Ascending aorta (tissue), 2 donors: ENCODE results near the gene STRN3. TPM values are rescaled to one million over a fixed set of nuclear protein-coding genes. Genes with fewer than 3 reads are reported as not detected.
"Not testable (repeated sequence)": the region's sequence is repeated elsewhere in the genome, so short reads cannot be mapped to it uniquely, and the experiment has no call there.

ENCODE experiments used
- DNase-seq, 2 donors: peaks; one replicate each; pipeline ENCODE4 v3.0.0-alpha.2; 2019; ENCODE audit warnings: low spot score in 2 of 2
- H3K27ac ChIP-seq, 2 donors: fragments of 200-600 bp; sonication (generic); one replicate each; pipeline ENCODE4 v1.5.1; 2016 to 2017; ENCODE audit warnings: mild to moderate bottlenecking in 1 of 2
- H3K27me3 ChIP-seq: fragments of 200-600 bp; sonication (generic); one replicate; pipeline ENCODE4 v1.5.1; 2017
- H3K36me3 ChIP-seq, 2 donors: fragments of 200-600 bp; sonication (generic); one replicate each; pipeline ENCODE4 v1.5.1; 2016
- H3K4me1 ChIP-seq, 2 donors: fragments of 200-600 bp; sonication (generic); one replicate each; pipeline ENCODE4 v1.5.1; 2016 to 2017; ENCODE audit warnings: mild to moderate bottlenecking in 1 of 2
- H3K4me3 ChIP-seq, 2 donors: fragments of 200-600 bp; sonication (generic); one replicate each; pipeline ENCODE4 v1.5.1; 2016 to 2017; ENCODE audit warnings: mild to moderate bottlenecking in 1 of 2
- H3K9me3 ChIP-seq, 2 donors: fragments of 200-600 bp; sonication (generic); one replicate each; pipeline ENCODE4 v1.5.1; 2016
- intact Hi-C: fragments of 100-400 bp; cut with DNase I; formaldehyde crosslinking; loops from one replicate; pipeline ENCODE4 v1.15.1; 2023
- total RNA-seq: library from RNA; depleted of rRNA; stranded (reverse); fragments of >200 nt; gene quantifications from one replicate; pipeline ENCODE4 v1.1.0, GENCODE V29; 2016
- TF ChIP-seq, protein P1 (sequence below), 3 experiments: fragments of 200-600 bp in 2 of 3; fragments of 450-650 bp in 1 of 3; sonication (generic) in 2 of 3; IDR thresholded peaks; one replicate each; pipeline ENCODE4 v1.5.1; 2016 to 2019; ENCODE audit warnings: antibody characterized with exemption in 3 of 3, mild to moderate bottlenecking in 1 of 3, moderate library complexity in 1 of 3

Gene STRN3
- total RNA-seq, 1 donor from 2014 or later = 38.5 TPM

DNA sequence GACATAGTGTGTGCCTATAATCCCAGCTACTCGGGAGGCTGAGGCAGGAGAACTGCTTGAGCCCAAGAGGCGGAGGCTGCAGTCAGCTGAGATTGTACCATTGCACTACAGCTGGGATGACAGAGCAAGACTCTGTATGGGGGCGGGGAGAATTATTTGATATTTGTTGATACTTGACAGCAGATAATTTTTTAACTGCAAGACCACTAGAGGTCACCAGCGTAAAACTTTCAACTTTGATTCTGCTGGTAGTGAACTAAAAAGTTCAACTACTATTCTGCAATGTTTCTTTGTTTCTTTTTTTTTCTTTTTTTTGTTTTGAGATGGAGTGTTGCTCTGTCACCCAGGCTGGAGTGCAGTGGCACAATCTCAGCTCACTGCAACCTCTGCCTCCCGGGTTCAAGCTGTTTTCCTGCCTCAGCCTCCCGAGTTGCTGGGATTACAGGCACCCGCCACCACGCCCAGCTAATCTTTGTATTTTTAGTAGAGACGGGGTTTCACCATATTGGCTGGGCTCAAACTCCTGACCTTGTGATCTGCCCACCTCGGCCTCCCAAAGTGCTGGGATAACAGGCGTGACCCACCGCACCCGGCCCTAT, 46.0 kb downstream of the STRN3 start:
- H3K9me3 ChIP-seq, DNase-seq, H3K4me3 ChIP-seq, H3K27ac ChIP-seq, H3K36me3 ChIP-seq, H3K27me3 ChIP-seq: not testable (repeated sequence)
- H3K4me1 ChIP-seq = peaks cover 0 to 15% of the 10 kb centered on the region in 2 donors
- intact Hi-C loops = loop anchor here (2.0 kb wide), 1 partner anchor 101 kb away; no protein-coding TSS in a partner anchor
- TF ChIP-seq, protein P1, sequence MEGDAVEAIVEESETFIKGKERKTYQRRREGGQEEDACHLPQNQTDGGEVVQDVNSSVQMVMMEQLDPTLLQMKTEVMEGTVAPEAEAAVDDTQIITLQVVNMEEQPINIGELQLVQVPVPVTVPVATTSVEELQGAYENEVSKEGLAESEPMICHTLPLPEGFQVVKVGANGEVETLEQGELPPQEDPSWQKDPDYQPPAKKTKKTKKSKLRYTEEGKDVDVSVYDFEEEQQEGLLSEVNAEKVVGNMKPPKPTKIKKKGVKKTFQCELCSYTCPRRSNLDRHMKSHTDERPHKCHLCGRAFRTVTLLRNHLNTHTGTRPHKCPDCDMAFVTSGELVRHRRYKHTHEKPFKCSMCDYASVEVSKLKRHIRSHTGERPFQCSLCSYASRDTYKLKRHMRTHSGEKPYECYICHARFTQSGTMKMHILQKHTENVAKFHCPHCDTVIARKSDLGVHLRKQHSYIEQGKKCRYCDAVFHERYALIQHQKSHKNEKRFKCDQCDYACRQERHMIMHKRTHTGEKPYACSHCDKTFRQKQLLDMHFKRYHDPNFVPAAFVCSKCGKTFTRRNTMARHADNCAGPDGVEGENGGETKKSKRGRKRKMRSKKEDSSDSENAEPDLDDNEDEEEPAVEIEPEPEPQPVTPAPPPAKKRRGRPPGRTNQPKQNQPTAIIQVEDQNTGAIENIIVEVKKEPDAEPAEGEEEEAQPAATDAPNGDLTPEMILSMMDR (IDR thresholded peaks at IDR 0.05) = peak; percentile 31 to 63 (median 54)

DNA sequence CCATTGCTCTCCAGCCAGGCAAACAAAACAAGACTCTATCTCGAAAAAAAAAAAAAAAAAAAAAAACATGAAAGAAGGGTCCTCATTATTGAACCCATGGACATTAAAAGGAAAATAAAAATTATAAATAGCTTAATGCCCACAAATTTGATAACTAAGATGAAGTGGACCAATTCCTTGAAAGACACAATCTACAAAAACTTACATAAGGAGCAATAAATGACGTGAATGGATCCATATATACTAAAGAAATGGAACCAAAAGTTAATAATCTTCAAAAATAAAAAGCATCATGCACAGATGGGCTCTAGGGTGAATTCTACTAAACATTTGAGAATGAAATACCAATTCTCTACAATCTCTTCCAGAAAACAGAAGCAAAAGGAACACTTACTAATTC, 48.4 kb downstream of the STRN3 start:
- no peak overlapping the region for H3K4me3 ChIP-seq
- intact Hi-C loops = no loop called here
- TF ChIP-seq, protein P1 (IDR thresholded peaks at IDR 0.05) = no peak
- no peaks in the 10 kb centered on the region for H3K9me3 ChIP-seq
- no peaks in the 10 kb centered on the region for H3K27me3 ChIP-seq
- no peaks in the 10 kb centered on the region for H3K36me3 ChIP-seq
- H3K27ac ChIP-seq = no peak overlapping the region
- H3K4me1 ChIP-seq = peaks cover 0 to 22% of the 10 kb centered on the region in 2 donors
- no peak for DNase-seq

DNA sequence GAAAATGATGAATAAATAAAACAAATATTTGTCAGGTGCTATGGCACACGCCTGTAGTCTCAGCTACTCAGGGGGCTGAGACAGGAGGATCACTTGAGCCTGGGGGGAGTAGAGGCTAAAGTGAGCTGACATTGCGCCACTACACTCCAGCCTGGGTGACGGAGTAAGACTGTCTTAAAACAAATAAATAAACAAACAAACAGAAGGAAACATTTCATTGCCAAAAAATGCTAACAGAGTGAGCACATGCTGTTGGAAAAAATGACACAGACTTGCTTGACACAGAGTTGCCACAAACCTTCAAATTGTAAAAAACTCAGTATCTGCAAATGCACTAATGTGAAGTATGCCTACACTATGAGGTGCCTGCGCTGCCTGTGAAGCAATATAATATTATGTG, 51.6 kb downstream of the STRN3 start:
- no peak for DNase-seq
- TF ChIP-seq, protein P1 (IDR thresholded peaks at IDR 0.05) = no peak
- intact Hi-C loops = no loop called here
- Histone ChIP-seq H3K9me3 (no peaks in the 10 kb centered on the region), H3K27me3 (no peaks in the 10 kb centered on the region), H3K27ac (no peak overlapping the region), H3K36me3 (no peaks in the 10 kb centered on the region), H3K4me1 (peaks cover 0 to 9% of the 10 kb centered on the region in 2 donors), H3K4me3 (no peak overlapping the region)

DNA sequence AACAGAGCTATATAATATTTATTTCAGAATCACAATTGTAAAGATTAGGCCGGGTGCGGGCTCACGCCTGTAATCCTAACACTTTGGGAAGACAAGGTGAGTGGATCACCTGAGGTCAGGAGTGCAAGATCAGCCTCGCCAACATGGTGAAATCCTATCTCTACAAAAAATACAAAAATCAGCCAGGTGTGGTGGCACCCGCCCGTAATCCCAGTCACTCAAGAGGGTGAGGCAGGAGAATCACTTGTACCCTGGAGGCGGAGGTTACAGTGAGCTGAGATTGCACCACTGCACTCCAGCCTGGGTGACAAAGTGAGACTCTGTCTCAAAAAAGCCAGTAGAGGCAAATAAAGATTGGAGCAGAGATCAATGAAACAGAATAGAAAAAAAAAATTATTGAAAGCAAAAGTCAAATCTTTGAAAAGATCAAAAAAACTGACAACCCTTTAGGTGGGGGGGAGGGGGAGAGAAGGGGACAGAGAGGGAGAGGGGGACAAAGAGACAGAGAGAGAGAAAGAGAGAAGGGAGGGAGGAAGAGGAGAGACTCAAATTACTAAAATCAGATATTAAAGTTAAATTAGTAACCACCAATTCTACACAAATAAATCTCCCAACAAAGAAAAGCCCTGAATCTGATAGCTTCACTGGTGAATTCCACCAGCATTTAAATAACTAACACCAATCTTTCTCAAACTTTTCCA, 53.1 kb downstream of the STRN3 start:
- TF ChIP-seq, protein P1 (IDR thresholded peaks at IDR 0.05) = no peak
- no peaks in the 10 kb centered on the region for H3K9me3 ChIP-seq
- DNase-seq = no peak
- H3K27ac ChIP-seq = no peak overlapping the region
- H3K27me3 ChIP-seq = no peaks in the 10 kb centered on the region
- H3K4me3 ChIP-seq = no peak overlapping the region
- H3K4me1 ChIP-seq = peaks cover 0 to 9% of the 10 kb centered on the region in 2 donors
- intact Hi-C loops = no loop called here
- no peaks in the 10 kb centered on the region for H3K36me3 ChIP-seq

DNA sequence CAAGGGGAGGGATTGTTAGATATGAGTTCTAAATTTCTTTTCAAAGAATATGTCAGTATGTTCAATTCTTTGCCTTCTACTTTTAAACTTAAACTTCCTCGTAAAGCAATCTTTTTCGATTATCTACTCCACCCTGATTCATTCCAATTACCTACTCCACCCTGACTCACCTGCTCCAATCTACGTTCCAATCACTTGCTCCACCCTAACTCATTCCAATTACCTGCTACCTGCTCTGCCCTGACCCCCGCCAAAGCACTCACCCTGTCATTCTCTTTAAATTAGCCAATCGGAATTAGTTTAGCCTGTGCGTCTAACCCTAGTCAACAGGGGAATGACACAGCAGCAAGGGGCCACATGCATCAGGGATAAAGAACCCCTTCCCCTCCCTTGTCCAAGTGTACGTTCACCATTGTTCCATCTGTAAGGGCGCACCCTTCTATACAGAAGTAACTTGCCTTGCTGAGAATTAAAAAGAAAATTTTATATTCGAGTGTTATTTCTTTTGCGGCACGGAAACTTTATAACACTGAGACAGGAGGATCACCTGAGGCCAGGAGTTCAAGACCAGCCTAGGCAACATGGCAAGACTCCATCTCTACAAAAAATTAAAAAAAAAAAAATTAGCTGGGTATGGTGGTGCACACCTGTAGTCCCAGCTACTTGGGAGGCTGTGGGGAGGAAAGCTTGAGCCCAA, 54.0 kb downstream of the STRN3 start:
- DNase-seq, H3K9me3 ChIP-seq, H3K4me1 ChIP-seq, H3K4me3 ChIP-seq, intact Hi-C loops, H3K27me3 ChIP-seq, H3K36me3 ChIP-seq, H3K27ac ChIP-seq: not testable (repeated sequence)

DNA sequence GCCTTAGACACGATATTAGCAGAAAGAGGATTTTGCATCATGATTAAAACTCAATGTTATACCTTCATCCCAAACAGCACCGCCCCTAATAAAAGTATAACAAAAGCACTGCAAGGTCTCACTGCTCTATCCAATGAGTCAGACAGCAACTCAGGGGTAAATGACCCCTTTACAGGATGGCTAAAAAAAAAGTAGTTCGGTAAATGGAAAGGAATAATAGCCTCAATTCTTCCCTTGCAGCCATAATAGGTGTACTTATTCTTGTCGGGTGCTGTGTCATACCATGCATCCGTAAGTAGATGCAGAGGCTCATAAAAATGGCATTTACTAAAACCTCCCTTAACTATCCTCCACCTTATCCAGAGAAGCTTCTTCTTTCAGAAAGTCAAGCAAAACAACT, 54.6 kb downstream of the STRN3 start:
- intact Hi-C loops = no loop called here
- TF ChIP-seq, protein P1 (IDR thresholded peaks at IDR 0.05) = no peak
- Histone ChIP-seq H3K36me3 (peaks cover 0 to 2% of the 10 kb centered on the region in 2 donors), H3K4me1 (peaks cover 0 to 9% of the 10 kb centered on the region in 2 donors), H3K4me3 (no peak overlapping the region), H3K9me3 (peaks cover 0 to under 1% of the 10 kb centered on the region in 2 donors), H3K27ac (no peak overlapping the region), H3K27me3 (no peaks in the 10 kb centered on the region)
- DNase-seq = no peak

DNA sequence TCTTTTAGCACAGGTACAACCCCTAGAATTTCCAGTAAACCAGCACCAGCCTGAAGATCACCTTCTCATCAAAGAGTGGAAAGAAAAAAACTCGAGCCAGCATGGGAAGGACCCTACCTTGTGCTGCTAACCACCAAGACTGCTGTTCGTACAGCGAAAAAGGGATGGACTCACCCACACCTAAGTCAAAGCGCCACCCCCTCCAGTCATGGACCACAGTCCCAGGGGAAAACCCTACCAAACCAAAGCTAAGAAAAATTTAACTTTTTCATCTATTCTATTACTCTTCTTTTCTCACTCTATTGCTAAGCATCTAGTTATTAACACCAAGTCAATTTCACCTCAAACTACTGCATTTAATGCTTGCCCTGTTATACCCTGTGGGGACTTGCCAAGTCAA, 56.4 kb downstream of the STRN3 start:
- H3K4me3 ChIP-seq, intact Hi-C loops, H3K4me1 ChIP-seq: not testable (repeated sequence)

DNA sequence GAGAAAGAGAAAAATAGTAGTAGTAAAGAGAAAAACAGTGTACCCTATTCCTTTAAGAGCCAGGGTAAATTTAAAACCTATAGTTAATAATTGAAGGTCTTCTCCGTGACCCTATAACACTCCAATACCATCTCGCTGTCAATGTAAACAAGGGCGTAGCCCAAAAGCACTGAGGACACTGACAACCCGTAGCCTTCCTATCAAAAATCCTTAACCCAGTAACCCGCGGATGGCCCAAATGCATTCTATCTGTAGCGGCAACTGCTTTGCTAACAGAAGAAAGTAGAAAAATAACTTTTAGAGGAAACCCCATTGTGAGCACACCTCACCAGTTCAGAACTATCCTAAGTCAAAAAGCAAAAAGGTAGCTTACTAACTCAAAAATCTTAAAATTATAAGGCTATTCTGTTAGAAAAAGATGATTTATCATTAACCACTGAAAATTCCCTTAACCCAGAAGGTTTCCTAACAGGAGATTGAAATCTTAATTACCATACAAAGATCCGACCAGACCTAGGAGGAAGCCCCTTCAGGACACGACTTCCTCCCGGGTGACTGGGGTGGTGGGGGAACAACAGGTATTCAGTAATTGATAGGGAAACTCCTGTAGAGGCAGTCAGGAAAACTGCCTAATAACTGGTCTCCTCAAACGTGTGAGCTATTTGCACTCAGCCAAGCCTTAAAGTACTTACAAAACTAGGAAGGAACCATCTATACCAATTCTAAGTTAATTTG, 58.6 kb downstream of the STRN3 start:
- H3K27me3 ChIP-seq, intact Hi-C loops, DNase-seq, H3K4me3 ChIP-seq, H3K4me1 ChIP-seq, H3K27ac ChIP-seq: not testable (repeated sequence)
- Histone ChIP-seq H3K9me3 (peaks cover 0 to 12% of the 10 kb centered on the region in 2 donors), H3K36me3 (peaks cover 0 to 10% of the 10 kb centered on the region in 2 donors)

More for the DNA sequence above, 56.4 kb downstream of the STRN3 start:
- DNase-seq, H3K27ac ChIP-seq, H3K27me3 ChIP-seq: not testable (repeated sequence)
- peaks cover 0 to 12% of the 10 kb centered on the region in 2 donors for H3K9me3 ChIP-seq
- H3K36me3 ChIP-seq = peaks cover 0 to 10% of the 10 kb centered on the region in 2 donors
